CD14-positive monocyte (primary cell): ENCODE data around the gene PLA2G2E. TPM values are rescaled to one million over a fixed set of nuclear protein-coding genes. Genes with fewer than 3 reads are reported as not detected.

ENCODE experiments used
- DNase-seq, 3 donors: peaks; one replicate each; pipeline ENCODE4 v3.0.0-alpha.2; 2011 to 2022
- H2AFZ ChIP-seq: 2 replicates; pipeline ENCODE4 v1.6.0; 2012; ENCODE audit warnings: mild to moderate bottlenecking, low read depth, low read length, inconsistent platforms; ENCODE audit not compliant: insufficient read depth, poor library complexity, severe bottlenecking
- H3K27ac ChIP-seq, 2 donors: 1 replicate in 1 of 2; 2 replicates in 1 of 2; pipeline ENCODE4 v1.5.1; 2012 to 2013; ENCODE audit warnings: low read length in 2 of 2, control low read depth in 1 of 2, inconsistent platforms in 1 of 2, low read depth in 1 of 2, mild to moderate bottlenecking in 1 of 2
- H3K27me3 ChIP-seq, 2 donors: one replicate each; pipeline versions ENCODE4 v1.6.0 to v1.6.1; 2011 to 2013; ENCODE audit warnings: low read length in 2 of 2; ENCODE audit not compliant: control insufficient read depth in 2 of 2, insufficient read depth in 2 of 2
- H3K36me3 ChIP-seq, 2 donors: replicated peaks in 1 of 2; 1 replicate in 1 of 2; 2 replicates in 1 of 2; pipeline versions ENCODE4 v1.5.1 to v1.6.1; 2012 to 2013; ENCODE audit warnings: low read length in 2 of 2, control low read depth in 1 of 2, inconsistent platforms in 1 of 2, mild to moderate bottlenecking in 1 of 2; ENCODE audit not compliant: insufficient read depth in 2 of 2, control insufficient read depth in 1 of 2
- H3K4me1 ChIP-seq, 2 donors: 1 replicate in 1 of 2; 2 replicates in 1 of 2; pipeline versions ENCODE4 v1.5.1 to v1.6.1; 2012 to 2013; ENCODE audit warnings: low read length in 2 of 2, control low read depth in 1 of 2, inconsistent platforms in 1 of 2, mild to moderate bottlenecking in 1 of 2, moderate library complexity in 1 of 2; ENCODE audit not compliant: insufficient read depth in 2 of 2, control insufficient read depth in 1 of 2
- H3K4me2 ChIP-seq: replicated peaks from 2 replicates; pipeline ENCODE3; 2012; ENCODE audit warnings: low read length, moderate library complexity, mild to moderate bottlenecking; ENCODE audit not compliant: poor library complexity, severe bottlenecking; ENCODE audit errors: extremely low read depth
- H3K4me3 ChIP-seq, 3 experiments: fragments of 200-600 bp in 1 of 3; sonication (generic) in 1 of 3; replicated peaks in 1 of 3; 1 replicate in 2 of 3; 2 replicates in 1 of 3; pipeline ENCODE4 v1.5.1; 2011 to 2013; ENCODE audit warnings: low read length in 3 of 3, mild to moderate bottlenecking in 3 of 3, control low read depth in 2 of 3, low read depth in 2 of 3, inconsistent platforms in 1 of 3, moderate library complexity in 1 of 3
- H3K79me2 ChIP-seq: 2 replicates; pipeline ENCODE4 v1.6.0; 2012; ENCODE audit warnings: mild to moderate bottlenecking, control low read depth, inconsistent platforms, low read length, moderate library complexity; ENCODE audit not compliant: insufficient read depth
- H3K9ac ChIP-seq: 2 replicates; pipeline ENCODE4 v1.6.0; 2017; ENCODE audit warnings: low read length, mild to moderate bottlenecking; ENCODE audit not compliant: insufficient read depth, poor library complexity, severe bottlenecking
- H3K9me3 ChIP-seq, 2 donors: replicated peaks in 1 of 2; 1 replicate in 1 of 2; 2 replicates in 1 of 2; pipeline versions ENCODE4 v1.5.1 to v1.6.1; 2012 to 2013; ENCODE audit warnings: low read length in 2 of 2, control low read depth in 1 of 2; ENCODE audit not compliant: control insufficient read depth in 1 of 2, insufficient read depth in 1 of 2
- H4K20me1 ChIP-seq: 2 replicates; pipeline ENCODE4 v1.6.0; 2012; ENCODE audit warnings: mild to moderate bottlenecking, low read length, control low read depth, moderate library complexity; ENCODE audit not compliant: insufficient read depth
- H3K27ac Mint-ChIP-seq, 7 donors: one replicate each; pipeline ENCODE4 v1.8.0; 2020; ENCODE audit warnings: mild to moderate bottlenecking in 7 of 7, mixed read lengths in 7 of 7, moderate library complexity in 6 of 7, inconsistent platforms in 2 of 7
- H3K27me3 Mint-ChIP-seq, 3 donors: one replicate each; pipeline ENCODE4 v1.8.0; 2021 to 2022; ENCODE audit warnings: low read depth in 3 of 3, mild to moderate bottlenecking in 3 of 3, mixed read lengths in 3 of 3, moderate library complexity in 3 of 3, inconsistent platforms in 1 of 3
- H3K36me3 Mint-ChIP-seq, 2 donors: one replicate each; pipeline ENCODE4 v1.8.0; 2020; ENCODE audit warnings: mixed read lengths in 2 of 2, inconsistent platforms in 1 of 2, mild to moderate bottlenecking in 1 of 2
- H3K4me1 Mint-ChIP-seq: one replicate; pipeline ENCODE4 v1.8.0; 2020; ENCODE audit warnings: mild to moderate bottlenecking, mixed read lengths
- H3K4me3 Mint-ChIP-seq, 2 donors: one replicate each; pipeline ENCODE4 v1.8.0; 2020; ENCODE audit warnings: mild to moderate bottlenecking in 2 of 2, mixed read lengths in 2 of 2, moderate library complexity in 1 of 2
- H3K9me3 Mint-ChIP-seq, 7 donors: one replicate each; pipeline ENCODE4 v1.8.0; 2020 to 2022; ENCODE audit warnings: mixed read lengths in 7 of 7, mild to moderate bottlenecking in 6 of 7, moderate library complexity in 6 of 7, inconsistent platforms in 2 of 7
- CTCF ChIP-seq: fragments of 200-600 bp; IDR thresholded peaks from one replicate; pipeline ENCODE4 v1.8.0; 2022; ENCODE audit warnings: antibody characterized with exemption, mild to moderate bottlenecking
- WGBS: methylation state at CpG from one replicate; pipeline ENCODE4 v1.1.5; 2013; ENCODE audit warnings: missing lambda C conversion rate; ENCODE audit not compliant: insufficient coverage; 5-methylcytosine and 5-hydroxymethylcytosine counted together
- intact Hi-C, 2 donors: fragments of 100-400 bp; cut with micrococcal nuclease; formaldehyde crosslinking; loops; one replicate each; pipeline versions ENCODE4 v1.15.0 to v1.15.1; 2023
- polyA plus RNA-seq, 3 donors: library from polyadenylated mRNA; depleted of rRNA in 1 of 3; unstranded in 2 of 3; stranded (reverse) in 1 of 3; fragments of 300-500 nt in 2 of 3; fragments of >200 nt in 1 of 3; fragmentation: Illumina TruSeq in 2 of 3; gene quantifications; 1 replicate in 2 of 3; 2 replicates in 1 of 3; pipeline ENCODE4 v1.2.3, GENCODE V29; 2012 to 2021

Gene PLA2G2E
- polyA plus RNA-seq, 3 donors, result not detected

- no CpG with 5 or more reads among the region's 2 CpGs for WGBS
- peaks cover 0 to 4% (median 2%) of the 10 kb centered on the region in 3 donors for H3K27me3 Mint-ChIP-seq
Observed at GRCh38 chr1:19884312-19884711, 39.1 kb downstream of the PLA2G2E start.

More at GRCh38 chr1:19884312-19884711, 39.1 kb downstream of the PLA2G2E start:
- intact Hi-C loops, result no loop called here
- H3K9me3 Mint-ChIP-seq, result peaks cover 0 to 3% (median 0%) of the 10 kb centered on the region in 7 donors
- H3K27ac Mint-ChIP-seq, result peak overlapping the region in 1 of 7 donors; percentile 50
- peaks cover 10% of the 10 kb centered on the region for H4K20me1 ChIP-seq
- no peak for DNase-seq
- no peak overlapping the region for H3K27ac ChIP-seq
- no peak for TF ChIP-seq CTCF
- H3K4me1 Mint-ChIP-seq, result peaks cover 26% of the 10 kb centered on the region
- H3K4me2 ChIP-seq, result no peak overlapping the region
- H3K36me3 Mint-ChIP-seq, result peaks cover 4% of the 10 kb centered on the region in 2 donors
- peaks cover 51% of the 10 kb centered on the region for H3K79me2 ChIP-seq
- no peaks in the 10 kb centered on the region for H3K9me3 ChIP-seq
- H3K4me1 ChIP-seq, result peaks cover 14 to 17% of the 10 kb centered on the region in 2 donors
- H3K36me3 ChIP-seq, result peaks cover 0 to 11% of the 10 kb centered on the region in 2 donors
- no peak overlapping the region for H3K4me3 Mint-ChIP-seq
- H3K4me3 ChIP-seq, result no peak overlapping the region
- no peaks in the 10 kb centered on the region for H3K27me3 ChIP-seq
- no peak overlapping the region for H2AFZ ChIP-seq
- H3K9ac ChIP-seq, result no peak overlapping the region
